Fibroblast of skin of right biceps (primary cell): ENCODE results near the gene TRPV4.

Source experiments
- DNase-seq: peaks from one replicate; pipeline ENCODE4 v3.0.0-alpha.2; 2013

The TRPV4 gene

DNA sequence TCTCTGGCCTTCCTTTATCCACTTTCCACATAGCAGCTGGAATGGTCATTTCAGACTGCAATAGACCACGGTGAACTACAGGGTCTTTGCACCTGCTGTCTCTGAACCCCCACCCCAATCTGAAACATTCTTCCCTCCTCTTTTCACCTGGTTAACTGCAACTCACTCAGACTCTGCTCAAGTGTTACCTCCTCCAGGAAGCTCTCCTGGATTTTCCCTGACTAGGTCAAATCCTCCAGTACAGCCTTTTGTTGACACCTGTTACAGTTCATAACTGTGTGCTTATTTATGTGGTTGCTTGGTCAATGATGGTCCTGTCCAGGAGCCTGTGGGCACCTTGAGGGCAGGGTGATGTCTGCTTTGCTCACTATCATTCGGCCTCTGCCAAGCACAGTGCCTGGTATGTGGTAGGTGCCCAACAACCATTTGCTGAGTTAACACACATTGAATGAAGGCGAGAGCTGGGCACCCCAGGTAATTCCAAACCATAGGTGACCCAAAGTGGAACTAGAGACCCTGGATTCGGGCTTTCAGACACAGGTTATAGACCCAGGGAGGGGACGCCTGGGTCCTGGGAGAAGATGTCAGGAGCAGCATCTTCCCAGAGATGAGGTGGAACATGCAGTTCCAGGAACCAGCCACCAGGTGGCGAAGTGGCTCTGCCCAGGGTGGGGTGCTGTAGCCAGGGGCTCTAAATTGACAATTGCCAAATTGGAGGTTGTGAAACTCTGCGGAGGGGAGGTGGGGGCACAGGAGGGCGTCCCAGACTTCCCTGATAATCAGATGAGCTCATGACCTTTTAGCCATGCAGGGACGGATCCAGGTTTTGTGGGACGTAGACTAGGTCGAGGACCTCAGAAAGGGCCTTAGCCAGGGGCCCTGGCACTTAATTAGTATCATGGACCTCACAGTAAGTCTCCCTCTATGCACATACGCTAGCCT lies 28.1 kb downstream of the TRPV4 start:
- DNase-seq = peak; percentile 42

DNA sequence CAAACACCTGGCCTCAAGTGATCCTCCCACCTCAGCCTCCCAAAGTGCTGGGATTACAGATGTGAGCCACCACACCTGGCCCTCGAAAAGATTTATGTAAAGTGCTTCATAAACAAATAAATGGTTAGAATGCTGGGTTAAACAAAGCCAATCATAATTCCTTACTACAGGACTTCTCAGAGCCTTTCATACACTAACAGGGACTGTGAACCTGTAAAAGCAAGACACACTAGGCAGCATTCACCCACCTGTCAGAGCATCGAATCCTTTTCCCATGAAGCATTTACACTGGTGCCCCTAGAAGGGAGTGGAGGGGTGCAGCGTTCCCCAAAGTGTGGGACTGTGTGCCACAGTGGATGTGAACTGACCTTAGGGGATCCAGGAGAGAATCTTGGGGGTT lies 29.5 kb downstream of the TRPV4 start:
- no peak for DNase-seq

DNA sequence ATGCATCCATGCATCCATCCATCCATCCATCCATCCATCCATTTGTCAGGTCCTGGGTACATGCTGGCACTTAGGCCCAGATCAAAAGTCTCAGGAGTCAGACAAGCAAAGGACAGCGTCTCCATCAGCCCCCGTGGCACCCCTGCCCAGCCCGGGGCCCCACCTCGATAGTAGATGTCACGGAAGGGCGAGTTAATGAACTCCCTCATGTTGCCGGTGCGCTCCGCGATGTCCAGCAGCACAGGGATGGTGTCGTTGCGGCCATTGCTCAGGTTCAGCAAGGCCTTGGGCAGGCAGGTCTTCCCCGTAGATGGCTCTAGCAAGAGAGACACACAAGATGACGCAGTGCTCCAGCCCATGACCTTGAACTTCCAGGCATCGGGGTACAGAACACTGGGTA lies 30.4 kb downstream of the TRPV4 start:
- DNase-seq = no peak

DNA sequence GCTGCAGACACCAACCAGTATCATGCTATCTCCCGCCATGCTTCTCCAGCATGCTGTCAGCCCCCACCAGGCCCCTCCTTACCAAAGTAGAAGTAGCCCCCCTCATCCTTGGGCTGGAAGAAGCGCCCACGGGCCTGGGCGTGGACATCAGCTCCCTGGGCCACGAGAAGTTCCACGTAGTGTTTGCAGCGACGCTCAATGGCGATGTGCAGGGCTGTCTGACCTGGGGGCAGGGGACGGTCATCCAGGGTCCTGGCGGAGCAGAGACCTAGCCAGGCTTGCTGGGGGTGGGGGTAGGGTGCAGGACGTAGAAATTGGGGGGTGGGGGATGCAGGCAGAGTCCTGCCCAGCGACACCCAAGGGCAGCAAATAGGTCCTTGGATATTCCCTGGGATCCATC lies 32.7 kb downstream of the TRPV4 start:
- DNase-seq = no peak

DNA sequence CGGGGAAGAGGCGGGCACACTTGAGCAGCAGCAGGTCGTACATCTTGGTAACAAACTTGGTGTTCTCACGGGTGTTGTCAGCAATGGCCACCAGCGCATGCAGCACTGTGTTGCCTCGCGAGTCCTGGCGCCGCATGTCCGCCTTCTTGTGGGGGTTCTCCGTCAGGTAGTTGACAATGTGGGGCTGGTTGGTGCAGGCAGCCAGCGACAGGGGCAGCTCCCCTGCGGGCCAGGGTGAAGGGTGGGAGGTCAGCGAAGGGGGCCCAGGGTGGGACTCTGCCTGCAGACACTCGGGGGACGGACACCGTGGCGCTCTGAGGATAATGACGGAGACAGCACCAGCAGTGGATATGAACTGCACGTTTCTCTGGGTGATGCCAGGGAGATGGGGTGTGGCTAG lies 34.5 kb downstream of the TRPV4 start:
- no peak for DNase-seq

DNA sequence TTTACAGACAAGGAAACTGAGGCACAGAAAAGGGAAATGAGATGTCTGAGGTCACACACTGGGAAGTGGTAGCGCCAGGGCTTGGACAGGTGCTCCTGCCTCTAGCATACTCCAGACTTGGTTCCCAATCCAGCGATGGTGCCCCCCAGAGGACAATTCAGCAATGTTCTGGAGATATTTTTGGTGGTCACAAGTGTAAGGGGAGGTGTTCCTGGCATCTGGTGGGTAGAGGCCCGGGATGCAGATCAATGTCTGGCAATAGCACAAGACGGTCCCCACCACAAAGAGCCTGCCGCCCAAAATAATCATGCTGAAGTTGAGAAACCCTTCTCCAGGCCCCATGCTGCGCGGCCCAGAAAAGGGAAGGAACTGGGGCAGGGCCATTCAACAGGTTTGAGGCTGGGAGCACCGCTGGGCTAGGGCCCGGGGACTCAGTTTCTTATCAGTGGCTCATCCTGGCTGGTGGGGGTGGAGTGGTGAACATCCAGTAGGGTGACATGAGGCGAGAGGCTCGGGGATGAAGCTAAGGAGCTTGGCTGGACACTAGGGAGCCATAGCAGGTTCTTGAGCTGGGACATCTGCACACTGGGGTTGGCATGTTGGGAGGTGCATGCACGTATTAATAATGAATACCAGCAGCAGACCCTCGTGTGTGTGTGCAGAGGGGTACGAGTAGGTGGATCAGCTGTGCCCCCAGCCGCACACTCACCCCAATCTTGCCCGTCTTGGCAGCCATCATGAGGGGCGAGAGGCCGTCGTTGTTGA lies 35.1 kb downstream of the TRPV4 start:
- no peak for DNase-seq

DNA sequence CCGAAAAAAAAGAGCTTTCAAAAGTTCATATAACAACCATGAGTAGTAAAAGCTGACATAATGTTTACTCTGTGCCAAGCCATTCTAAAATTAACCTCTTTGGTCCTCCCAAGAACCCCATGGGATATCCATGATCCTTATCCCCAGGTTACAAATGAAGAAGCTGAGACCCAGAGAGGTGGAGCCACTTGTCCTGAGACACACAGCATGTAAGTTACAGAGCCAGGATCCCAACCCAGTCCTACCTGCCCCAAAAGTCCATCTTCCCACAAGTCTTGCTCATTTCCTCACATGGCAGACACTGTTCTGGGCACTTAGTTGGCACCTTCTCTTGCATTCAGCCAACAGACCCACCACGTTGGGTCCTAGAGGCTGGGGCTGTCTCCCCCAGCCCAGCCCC lies 37.1 kb downstream of the TRPV4 start:
- DNase-seq = no peak

DNA sequence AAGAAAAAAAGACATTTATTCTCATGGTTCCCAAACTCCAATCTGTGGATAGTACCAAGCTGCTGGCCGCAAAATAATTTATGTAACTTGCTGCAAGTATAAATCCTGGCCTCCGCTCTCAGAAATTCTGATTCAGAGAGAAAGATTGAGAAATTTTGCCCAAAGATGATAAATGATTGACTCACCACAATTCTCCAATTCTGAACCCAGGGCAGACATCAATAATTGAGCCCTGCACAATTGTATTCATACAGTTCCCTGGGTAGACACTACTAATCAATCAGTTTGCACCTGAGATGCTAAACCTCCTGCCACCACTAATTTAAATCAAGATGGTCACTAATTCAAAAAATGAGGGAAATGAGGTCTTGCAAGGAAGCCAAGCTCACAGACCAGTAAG lies 38.2 kb downstream of the TRPV4 start:
- peak; percentile 65 for DNase-seq

DNA sequence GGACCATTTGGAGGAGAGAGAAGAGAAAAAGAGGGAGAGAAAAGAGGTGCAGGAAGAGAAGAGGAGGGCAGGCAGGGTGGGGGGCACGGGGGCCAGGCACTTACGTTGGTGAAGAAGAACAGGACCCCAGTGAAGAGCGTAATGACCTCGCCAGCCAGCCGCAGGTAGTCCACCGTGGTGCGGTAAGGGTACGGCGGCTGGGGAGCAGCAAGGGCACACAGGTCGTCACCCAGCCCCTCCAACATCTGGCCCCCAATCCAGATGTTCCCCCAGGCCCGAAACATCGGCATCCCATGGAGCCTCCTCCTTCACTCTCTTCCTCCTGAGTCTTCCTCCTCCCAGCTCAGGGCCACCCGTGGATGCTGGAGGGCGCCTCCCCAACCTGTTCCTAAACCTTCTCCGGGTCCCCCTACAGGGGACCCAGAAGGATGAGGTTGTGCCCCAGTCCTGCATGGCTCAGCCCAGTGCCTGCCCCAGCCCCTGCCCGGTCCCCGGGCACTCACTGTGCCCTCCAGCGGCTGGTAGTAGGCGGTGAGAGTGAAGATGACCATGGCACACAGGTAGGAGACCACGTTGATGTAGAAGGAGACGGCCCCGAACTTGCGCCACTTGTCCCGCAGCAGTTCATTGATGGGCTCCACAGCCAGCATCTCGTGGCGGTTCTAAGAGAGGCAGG lies 39.2 kb downstream of the TRPV4 start:
- DNase-seq = no peak

DNA sequence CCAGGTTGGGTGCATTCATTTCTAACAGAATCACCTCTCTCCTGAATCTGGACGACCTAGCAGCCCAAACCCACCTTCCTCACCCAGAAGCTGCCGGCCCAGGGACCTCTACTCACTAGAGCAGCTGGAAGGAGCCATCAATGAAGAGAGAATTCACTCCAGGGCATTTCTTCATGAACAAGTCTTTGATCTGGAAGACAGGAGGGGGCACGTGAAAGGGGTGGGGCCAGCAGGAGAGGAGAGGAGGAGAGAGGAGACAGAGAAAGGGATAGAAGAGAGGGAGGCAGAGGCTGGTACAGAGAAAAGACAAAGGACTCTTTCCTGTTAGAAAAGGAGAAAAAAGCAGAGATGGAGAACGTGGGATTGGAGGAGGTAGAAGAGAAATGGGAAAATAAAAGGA lies 39.8 kb downstream of the TRPV4 start:
- no peak for DNase-seq

DNA sequence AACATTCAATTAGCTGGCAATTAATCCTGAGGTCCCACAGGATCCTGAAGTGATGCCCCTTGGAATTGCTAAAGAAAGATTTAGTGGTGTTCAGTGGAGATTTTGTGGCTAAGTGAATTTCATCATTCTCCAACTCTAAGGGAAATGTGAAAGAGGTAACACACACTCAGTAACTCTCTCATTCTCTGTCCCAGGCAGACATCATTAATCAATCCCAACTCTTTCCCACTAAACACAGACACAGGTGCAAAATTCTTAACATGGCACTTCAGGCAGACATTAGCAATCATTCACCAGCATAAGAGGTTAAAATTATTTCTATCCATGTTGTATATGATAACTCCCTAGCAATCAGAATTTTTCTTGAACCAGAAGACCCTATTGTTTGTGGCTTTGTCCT lies 40.2 kb downstream of the TRPV4 start:
- DNase-seq = no peak

DNA sequence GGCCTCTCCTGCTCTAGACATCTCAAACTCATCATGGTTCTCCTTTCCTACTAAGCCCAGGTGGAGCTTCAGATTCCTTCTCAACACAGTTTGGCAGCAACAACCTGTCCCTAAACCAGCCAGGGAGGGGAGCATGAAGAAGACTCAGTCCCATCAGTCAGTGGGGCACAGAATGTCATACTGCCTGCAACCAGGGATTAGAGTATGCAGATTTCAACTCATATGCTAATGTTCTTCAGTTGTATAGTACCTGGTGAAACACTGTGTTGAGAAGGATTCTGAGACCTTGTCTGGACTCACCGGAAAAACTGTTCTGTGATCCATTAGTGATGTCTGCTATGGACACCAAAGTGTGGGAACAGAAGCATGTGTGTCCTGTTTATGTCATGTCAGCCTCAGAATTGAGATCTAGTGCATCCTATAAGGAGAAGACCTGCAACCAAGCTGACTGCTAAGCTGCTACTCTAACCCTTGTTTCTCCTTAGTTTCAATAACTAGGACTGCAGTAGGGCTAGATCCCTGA lies 43.6 kb downstream of the TRPV4 start:
- DNase-seq = no peak

DNA sequence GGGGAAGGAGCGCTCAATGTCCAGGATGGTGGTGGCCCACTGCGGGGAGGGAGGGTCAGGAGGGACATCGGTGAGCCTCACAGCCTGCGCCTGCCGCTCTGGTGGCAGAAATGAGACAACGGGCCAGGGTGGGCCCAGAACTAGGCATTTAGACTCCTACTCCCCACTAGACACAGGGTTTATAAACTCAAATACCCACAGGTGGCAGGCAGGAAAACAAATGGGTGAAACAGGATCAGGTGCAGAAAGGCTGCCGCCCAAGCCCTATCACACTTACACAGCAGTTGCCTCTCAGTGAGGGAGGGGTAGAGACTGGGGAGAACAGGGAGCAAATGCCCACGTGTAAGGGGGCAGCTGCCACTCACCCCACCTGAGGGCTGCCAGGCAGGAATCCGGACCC lies 46.4 kb downstream of the TRPV4 start:
- no peak for DNase-seq

DNA sequence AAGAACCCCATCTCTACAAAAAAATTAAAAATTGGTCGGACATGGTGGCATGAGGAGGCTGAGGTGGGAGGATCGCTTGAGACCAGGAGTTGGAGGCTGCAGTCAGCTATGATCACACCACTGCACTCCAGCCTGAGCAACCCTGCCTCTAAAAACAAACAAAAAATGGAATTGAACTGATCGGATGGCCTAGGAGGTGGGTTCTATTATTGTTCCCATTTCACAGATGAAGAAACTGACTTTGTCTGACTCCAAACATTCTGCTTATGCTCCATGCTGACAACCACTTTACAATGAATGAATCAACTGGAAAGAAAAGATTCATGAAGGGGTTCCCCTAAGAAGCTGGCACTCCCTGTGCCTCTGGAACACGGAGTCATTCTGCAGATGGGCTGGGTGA lies 47.3 kb downstream of the TRPV4 start:
- DNase-seq = no peak

DNA sequence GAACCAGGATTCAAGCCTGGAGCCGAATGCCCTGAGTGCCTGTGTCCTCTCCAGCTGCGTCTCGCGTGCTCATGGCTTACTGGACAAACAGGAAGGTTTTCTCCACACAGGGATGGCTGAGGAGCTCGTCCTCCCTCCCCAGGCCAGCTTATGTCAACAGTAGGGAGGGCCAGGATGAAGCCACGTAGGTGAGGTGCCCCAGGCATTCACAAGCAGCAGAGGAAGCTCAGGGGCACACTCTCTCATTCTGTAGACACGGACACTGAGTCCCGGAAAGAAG lies 49.3 kb downstream of the TRPV4 start:
- DNase-seq = no peak

DNA sequence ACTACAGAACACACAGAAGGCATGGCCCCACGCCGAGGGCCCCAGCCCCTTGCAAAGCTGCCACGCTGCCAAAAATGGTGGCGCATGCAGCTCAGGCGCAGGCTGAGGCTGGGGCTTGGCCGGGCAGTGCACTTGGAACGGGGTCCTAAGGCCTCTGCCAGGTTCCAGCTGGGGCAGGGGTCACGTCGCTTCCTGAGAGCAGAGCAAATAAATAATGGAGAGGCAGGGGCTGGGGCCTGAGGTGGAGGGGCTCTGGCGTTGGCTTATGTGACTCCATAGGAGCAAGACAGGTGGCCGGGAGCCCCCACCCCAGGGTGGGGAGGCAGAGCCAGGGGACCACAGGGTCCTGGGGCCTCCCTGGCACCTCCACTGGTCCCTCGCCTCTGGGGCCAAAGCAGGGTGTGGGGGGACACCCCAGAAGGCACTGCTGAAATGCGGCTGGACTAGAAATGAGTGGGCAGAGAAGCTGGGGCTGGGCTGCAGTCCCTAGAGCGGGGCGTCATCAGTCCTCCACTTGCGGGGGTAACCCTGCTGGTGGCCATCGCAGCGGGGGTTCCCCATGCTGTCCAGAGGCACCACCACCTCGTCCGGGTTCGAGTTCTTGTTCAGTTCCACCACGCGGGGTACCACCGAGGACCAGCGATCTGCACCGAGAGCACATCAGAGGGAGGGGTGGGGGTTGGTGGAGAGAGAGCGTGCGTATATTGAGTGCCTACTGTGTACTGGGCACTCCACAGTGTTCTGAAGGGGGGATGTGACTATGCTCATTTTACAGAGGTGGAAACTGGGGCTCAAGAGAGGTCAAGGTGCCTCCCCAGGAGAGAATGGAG lies 49.8 kb downstream of the TRPV4 start:
- DNase-seq = no peak

DNA sequence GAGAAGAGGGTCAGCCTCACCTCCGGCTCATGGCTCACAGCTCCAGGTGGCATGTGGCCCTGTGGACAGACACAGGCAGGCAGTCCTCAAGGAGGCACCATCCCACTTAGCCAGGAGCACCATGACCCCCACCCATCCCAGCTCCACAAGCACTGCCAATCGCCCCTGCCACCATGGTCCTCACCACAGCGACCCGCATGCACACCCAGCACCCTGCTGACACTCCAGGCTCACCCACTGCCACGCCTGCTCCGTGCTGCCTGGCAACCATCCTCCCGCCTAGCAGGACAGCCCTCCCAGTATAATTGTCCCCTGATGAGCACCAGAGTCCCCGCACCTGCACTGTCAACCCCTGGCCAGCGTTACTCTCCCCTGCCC lies 50.9 kb downstream of the TRPV4 start:
- DNase-seq = no peak

DNA sequence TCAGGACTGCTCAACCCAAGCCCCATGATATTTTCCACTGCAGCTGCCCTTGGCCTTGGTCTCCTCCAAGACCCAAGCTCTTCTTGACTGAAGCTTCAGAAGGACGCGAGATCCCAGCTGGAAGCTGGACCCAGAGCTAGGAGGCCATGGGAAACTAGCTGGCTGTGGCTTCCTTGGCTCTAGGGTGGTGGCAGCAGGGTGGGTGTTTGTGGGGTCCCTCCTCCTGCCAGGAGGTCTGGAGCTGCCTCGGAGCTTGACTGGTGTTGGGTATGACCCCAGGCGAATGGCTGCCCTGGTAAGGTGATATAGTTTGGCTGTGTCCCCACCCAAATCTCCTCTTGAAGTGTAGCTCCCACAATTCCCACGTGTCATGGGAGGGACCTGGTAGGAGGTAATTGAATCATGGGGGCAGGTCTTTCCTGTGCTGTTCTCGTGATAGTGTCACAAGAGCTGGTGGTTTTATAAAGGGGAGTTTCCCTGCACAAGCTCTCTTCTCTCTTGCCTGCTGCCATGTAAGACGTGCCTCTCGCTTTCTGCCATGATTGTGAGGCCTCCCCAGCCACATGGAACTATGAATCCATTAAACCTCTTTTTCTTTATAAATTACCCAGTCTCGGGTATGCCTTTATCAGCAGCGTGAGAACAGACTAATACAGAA lies 51.4 kb downstream of the TRPV4 start:
- no peak for DNase-seq

DNA sequence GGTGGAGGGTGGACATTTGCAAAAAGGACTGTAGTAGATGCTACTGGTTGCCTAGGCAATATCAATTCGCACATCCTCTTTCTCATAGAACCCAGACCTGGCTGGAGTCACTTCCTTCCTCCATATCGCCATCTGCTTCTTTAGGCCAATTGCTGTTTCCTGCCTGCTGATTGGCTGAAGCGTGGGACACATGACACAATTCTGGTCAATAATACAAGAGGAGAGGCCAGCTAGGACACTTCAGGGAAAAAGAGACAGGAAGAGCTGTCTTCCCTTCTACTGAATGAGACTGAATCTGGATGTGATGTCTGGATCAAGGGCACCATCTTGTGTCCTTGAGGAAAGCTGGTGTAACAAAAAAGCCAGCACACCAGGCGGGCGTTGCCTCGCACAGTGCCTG lies 53.8 kb downstream of the TRPV4 start:
- DNase-seq = no peak

DNA sequence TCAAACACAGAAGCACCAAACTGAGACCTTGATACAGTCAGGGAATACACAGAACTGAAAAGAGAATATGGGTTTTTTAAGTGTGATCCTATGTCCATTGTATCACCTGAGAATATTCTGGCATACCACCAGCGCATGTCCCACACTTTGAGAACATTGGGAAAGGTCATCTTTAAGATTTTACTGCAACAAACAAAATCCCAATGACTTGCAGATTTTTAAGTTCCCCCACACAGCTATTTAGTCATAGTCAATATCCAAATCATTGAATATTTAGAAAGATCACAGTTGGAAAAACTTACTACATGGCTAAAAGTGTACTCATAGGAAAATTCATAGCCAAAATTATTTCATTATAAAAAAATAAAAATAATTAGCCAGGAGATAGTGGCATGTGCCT lies 54.5 kb downstream of the TRPV4 start:
- DNase-seq = no peak

DNA sequence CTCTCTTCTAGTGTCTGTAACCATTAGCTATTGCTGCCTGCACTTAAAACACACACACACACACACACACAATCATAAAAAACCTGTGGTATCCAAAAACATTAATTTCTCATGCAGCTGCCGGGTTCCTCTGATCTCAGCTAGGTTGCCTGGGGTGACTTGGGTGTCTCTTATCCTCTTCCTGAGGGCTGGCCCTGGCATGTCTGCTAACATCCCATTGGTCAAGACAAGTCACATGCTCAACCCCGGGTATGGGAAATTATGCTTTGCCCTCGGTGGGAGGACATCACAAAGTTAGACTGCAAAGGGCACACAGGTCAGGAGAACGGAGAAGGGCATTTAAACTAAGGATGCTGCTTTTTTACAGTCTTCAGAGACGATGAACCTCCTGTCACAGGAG lies 55.7 kb downstream of the TRPV4 start:
- peak; percentile 15 for DNase-seq

DNA sequence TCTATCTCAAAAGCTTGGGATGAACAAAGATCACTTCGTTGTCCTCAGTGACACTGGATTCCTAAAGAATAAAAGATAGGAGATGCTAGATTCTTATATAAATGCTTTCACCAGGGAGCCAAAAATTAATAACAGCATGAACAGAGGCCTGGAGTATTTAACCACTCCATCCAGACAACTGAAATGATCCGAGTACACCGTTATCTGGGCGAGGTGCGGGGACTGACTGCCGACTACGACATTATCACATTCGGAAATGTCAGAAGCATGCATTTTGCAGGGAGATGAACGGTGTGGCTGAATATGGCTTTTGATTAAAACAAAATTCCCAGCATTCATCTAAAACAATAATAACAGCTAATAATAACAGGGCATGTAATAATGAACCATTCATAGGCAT lies 56.6 kb downstream of the TRPV4 start:
- DNase-seq = no peak
